Ammon's horn (tissue), 1 donor: ENCODE measurements around the gene AQP1.

Source experiments
- DNase-seq: peaks from one replicate; pipeline ENCODE4 v3.0.0-alpha.2; 2016; ENCODE audit warnings: low spot score

The AQP1 gene

DNA sequence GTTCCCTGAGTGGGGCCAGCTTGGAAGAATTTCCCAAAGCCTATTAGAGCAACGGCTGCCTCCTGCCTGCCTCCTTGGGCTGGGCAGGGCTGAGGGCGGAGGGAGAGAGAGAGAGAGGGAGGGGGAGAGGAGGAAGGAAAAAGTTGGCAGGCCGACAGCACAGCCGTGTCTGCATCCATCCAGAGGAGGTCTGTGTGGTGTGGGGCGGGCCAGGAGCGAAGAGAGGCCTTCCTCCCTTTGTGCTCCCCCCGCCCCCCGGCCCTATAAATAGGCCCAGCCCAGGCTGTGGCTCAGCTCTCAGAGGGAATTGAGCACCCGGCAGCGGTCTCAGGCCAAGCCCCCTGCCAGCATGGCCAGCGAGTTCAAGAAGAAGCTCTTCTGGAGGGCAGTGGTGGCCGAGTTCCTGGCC lies at the start of gene AQP1:
TSS of gene AQP1 (plus strand) at position 293 of the 409 bp plus-strand sequence. CDS start at position 350, 57 bp downstream.
- peak; percentile 82 for DNase-seq

DNA sequence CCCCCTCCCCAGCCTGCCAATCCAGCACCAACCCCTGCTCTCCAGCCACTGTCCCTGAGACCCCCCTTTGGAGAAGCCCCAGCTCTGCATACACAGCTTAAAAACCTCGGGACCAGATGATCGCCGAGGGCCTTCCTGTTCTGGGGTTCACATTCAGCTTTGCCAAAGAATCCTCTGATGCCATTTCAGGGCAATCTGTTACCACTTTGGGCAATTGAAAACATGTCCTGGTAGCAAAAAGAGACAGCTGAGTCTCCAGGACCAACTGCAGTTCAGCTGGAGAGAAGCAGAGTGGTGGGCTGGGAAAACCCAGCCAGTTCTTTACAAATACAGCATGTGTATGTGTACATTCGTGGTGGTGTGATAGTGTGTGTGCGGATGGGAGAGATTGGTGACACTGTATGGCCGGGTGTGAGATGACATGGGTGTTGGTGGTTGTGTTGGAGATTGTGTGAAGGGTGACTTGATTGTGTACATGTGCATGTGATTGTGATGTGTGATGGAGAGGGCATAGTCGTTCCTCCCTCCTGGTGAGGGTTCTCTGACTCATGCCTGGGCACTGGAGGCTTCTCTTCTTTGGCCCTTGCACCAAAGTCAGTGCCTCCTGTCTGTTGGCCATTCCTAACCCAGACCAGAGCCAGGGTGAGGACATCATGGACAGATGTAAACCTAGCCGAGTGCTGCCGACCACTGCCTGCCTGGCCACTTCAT lies 48.5 kb upstream of the AQP1 start:
- no peak for DNase-seq

DNA sequence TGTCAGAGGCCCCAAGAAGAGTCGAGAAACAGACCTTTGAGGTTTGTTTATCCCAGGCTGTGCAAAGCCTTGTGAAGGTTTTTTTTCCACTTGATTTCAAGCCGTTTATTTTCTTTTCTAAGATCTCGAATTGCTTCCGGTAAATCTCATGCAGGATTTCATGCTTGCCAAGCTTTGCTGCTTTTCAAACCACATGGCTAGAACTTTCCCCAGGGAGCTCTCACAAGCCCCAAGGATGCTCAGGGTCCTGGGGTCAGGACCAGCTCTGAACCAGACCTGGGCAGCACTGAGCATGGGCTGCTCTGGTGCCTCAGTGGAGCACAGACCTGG lies 48.0 kb upstream of the AQP1 start:
- no peak for DNase-seq

DNA sequence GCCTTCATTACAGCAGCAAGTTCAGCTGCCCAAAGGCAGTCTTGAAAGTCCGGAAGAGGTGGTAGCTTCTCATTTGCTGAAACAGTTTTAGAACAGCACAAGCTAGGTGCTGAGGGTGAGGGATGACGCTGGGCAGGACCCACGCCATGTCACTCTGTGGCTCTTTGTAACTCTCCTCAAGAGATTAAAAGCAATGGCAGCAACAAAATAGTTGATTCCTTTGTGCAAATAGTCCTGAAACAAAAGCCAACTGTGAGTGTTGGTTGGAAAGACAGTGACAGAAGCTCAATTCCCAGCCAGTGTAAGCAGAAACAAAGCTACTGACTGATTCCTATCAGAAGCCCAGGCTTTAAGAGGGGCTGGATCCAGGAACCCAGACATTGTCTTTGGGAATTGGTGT lies 47.6 kb upstream of the AQP1 start:
- DNase-seq, result peak; percentile 35

DNA sequence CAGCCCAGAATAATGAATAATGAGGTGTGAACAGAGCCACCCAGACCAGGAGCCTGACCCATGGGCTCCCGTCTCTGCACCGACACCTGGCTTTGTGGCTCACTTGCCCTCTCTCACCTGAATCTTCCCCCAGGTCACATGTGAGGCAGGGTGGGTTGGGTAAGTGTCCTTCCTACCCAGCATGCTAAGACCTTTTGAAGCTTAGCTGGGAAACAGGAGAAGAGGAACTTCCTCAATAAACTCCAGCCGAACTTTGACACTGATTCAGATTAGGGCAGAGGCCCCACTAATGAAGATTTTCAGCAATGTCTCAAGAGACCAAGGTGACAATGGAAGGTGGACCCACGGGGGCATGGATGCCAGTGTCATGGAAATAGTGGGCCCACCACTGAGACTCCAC lies 46.6 kb upstream of the AQP1 start:
- no peak for DNase-seq

DNA sequence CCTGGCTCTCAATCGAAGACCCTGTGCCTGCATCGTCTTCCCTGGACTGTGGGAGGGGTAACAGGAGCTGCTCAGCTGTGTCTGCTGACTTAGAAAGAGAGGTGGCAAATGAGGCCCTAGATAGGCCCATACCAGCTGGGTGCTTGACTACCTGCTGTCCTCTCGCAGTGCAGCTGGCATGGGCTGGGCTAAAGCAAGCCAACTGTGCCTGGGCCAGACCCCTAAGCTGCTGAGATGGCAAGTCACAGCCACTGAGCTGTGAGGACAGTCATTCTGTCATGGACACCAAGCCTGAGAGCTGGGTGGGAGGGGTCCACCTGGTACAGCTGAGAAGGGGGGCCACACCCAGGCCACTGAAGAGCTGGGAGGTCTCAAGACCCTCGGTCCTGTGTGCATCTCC lies 45.8 kb upstream of the AQP1 start:
- no peak for DNase-seq

DNA sequence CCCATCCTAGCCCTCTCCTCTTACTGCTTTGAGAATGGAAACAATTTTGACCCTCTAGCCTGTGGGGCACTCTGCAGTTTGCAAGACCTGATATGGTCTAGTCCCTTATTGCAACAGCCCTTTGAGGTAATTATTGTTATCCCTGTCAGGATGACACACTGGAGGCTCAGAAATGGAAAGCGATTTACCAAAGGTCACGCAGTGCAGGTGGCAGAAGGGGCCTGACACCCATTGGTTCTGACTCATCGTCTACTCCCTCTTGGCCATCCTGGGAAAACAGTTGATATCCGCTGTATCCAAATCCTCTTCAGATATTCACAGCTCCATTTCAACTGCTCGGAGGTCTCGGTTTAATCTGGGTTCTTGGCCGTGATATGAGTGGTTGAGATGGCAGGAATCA lies 44.7 kb upstream of the AQP1 start:
- no peak for DNase-seq

DNA sequence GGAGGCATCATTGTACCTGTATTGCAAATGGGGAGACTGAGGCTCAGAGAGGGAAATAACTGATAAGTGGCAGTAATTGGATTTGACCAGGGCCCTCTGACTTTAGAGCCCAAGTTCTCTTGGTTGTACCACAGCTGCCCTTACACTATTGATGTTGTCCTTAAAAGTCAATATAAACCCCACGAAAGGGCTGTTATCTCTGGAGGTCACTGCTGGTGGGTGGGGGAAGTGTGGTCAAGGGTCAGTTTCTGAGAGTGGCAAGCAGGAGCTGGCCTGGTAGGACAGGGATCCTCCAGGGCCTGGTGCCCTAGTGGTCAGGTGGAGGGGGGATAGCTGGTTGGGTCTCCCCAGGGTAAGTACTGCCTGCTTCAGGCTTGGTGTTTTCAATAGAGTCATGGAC lies 44.2 kb upstream of the AQP1 start:
- DNase-seq, result no peak

DNA sequence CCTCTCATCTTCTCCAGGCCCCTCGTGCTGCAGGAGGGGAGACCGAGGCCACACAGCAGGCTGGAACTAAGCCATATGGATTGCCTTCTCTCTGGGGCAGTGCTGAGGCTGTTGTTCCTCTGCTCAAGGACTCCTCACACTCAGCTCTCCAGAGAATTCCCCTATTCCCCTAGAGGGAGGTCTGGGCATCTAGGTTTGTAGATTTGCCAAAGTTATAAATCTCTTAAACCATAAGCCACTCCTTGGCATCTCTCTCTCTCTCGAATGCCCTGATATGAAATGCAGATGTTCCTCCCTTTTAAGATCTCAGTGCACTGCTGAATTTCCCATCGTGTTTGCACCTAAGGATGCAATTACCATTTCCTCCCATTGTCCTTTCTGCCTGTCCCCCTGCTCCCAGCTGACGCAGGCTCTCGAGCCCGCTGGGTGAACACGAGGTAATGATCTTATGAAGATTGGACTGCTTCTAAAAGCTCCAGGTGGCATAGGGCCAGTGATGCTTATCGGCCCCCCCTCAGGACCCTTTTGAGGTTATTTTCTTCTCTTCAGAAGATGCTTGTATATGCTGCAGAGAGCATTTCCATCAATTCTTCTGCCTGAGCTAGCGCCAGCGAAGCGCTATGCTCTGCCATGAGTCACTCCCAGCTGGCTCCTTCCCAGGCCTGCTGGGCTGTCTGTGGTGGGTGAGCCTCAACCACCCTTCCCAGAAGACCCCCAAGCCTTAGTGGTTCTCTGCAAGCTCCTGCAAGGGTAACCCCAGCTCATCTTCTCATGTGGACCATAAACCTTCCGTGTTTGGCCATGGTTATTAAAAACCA lies 41.6 kb upstream of the AQP1 start:
- peak; percentile 50 for DNase-seq

DNA sequence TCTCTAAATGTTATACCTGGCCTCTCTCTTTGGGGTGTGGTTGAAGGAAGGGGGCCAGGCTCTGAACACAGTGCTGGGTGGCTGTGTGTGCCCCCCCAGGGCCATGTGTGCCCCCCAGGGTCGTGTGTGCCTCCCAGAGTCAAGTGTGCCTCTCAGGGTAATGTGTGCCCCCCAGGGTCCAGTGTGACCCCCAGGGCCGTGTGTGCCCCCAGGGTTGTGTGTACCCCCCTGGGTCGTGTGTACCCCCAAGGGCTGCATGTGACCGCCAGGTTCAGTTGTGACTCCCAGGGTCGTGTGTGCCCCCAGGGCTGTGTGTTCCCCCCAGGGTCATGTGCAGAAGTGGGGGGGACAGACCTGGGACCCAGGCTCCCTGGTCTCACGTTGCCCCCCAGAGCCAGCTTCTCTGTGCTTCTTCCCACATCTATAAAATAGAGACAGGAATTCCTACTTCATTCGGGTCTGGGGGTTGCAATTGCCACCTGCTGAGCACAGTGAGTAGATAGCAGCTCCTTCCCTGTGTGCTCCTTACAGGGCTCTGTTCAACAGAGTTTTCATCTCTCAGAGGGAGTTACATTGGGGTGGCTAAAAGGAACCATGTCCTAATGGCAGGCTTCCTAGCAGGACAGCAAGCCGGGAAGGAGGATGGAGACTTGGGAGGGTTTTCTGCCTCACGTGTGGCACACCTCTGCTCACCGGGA lies 40.7 kb upstream of the AQP1 start:
- DNase-seq, result no peak

DNA sequence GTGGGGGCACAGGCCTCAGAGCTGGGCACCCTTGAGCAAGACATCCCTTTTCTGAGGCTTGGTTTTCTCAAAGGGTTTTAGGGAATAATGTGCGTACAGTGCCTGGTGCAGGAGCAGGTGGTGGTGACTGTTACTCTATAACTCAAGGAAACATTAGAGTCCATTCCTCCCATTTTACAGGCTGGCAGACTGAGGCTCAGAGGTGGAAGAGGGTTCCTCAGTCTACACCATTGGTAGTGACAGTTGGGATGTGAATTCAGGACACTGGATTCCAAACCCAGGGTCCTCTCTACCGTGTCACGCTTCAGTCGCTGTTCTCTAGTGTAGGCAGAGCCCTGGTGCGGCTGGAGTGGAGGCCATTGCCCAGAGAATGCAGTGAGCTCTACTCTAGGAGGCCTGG lies 40.0 kb upstream of the AQP1 start:
- no peak for DNase-seq

DNA sequence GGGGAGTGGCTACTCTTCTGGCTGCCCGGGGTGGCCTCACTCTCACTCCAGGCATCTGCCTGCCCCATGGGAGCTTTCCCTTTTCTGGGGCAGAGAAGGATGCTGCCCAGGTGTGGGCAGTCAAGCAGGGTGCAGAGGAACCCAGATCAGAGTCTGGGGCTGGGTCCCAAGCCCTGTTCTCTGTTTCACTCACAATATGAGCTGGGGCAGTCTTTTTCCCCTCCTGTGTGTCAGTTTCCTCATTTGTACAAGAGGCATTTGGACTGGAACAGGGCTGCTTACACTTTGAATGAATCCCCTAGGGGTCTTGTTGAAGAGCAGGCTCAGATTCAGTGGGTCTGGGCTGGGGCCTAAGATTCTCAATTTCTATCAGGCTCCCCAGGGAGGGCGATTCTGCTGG lies 38.4 kb upstream of the AQP1 start:
- DNase-seq, result no peak

DNA sequence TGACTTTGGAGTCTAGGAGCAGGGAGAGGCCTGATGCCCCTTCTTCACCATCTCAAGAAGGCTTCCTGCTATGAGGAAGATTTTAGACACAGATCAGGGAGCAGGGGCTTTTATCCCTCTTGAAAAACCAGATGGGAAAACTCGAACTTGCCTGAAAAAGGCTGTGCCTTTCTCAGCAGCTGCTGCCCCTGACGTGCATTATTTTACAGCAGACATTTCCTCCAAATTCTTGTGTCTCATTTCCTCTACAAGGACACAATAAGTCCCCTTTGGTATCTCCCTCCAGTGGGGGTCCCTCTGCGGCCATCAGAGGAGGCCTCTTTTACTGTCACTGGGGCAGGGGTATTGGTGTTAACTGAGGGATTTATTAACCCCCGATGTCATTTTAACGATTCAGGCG lies 38.0 kb upstream of the AQP1 start:
- no peak for DNase-seq

DNA sequence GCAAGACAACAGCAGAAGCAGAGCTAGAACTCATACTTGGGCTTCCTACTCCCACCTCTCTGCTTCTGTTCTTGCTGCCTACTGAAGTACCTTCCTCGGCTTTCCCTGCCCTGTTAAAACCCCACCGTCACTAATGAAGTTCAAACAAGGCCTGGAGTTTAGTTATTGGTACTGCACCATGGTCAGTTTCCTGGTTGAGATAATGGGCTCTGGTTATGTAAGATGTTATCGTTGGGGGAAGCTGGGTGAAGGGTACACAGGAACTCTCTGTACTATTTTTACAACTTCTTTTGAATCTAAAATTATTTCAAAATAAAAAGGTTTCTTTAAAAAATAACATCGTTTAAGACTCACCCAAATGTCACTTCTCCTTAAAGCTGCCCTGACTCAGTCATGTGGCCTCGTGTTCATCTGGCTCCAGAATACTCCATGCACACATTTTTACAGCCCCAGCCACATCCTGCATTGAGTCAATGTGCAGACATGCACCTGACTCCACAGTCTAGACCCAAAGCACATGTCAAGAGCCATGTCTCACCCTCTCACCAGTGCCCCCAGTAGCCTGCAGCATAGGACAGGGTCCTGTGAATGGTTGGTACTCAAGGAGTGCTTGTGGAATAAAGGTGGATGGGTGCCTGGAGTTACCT lies 36.9 kb upstream of the AQP1 start:
- DNase-seq, result no peak

DNA sequence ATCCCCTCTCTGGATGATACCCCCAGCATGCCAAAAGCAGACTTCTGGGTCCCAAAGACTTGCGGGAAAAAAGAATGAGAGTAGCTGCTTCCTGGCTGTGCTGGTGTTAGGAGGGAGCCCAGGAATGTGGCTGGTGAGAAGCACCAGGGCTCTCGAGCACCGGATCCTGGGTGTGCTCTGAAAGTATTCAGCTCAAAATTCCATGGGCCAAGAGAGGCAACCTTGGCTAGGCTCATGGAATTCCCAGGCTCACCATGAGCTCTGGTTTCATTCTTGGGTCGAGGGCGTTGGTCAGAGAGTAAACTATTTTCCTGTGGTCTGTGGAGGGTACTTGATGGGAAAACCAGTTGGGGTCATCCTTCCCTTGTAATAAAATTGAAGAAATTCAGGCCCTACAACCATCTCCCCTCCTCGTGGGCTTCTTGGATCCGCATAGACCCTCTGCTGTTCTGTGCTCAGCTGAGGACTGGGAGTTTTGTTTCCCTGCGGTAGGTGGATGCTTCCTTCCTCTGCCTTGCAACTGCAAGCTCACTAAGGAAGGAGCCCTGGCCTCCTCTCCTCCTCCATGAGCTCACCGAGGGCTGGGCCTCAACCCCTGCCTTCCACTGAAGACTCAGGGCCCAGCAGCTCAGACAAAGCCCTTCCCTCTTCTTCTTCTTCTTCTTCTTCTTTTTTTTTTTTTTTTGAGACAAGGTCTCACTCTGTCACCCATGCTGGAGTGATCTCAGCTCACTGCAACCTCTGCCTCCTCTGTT lies 34.5 kb upstream of the AQP1 start:
- DNase-seq, result no peak

DNA sequence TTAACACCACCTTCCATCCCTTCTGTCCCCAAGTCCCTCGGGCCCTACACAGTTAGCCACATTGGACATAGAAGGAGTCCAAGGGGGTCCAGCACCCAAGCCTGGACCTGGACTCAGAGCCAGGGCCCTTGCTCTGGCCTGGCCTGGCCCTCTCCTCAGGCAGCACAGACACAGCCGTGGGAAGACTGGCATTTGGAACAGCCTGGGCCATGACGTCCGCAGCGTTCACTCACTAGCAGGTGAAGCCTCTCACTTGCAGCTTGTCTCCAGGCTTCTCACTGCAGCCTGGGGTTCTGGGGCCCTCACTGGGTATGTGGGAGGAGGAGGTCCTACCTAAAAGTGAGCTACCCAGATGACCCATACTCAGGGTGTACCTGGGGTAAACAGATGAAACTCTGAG lies 33.7 kb upstream of the AQP1 start:
- no peak for DNase-seq

DNA sequence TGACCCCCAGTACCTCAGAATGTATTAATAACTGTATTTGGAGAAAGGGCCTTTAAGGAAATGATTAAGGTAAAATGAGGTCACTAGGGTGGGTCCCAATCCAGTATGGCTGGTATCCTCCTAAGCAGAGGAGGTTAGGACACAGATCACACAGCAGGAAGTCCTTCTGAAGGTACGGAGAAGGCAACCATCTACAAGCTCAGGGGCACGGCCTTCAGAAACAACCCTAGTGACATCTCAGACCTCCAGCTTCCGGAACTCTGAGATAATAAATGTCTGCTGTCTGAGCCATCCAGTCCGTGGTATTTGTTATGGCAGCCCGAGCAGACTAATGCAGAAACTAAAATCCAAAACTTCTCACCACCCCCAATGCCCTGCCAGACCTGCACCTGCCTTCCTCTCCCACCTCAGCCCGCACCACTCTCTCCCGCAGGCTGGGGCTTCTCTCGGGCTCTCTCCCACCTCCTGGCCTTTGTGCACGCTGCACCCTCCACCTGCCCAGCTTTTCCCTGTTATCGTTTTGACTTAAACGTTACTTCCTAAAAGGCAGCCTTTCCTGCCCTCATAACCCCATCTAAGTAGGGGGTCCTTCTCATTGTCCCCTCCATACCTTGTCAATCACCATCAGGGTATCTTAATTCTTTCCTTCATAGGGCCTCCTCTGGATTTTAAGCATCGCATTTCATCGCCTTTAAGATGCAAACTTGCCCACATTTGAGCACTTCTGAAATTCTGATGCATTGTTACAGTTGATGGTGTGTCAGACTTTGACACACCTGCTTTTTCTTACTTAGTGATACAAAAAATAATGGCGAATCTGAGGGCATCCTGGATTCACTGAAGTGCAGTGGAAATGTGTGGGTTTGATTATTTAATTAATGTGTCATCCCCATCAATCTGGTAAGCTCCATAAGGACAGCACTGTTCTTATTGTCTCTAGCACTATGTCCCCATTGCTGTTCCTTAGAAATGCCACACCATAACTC lies 32.2 kb upstream of the AQP1 start:
- DNase-seq, result no peak

DNA sequence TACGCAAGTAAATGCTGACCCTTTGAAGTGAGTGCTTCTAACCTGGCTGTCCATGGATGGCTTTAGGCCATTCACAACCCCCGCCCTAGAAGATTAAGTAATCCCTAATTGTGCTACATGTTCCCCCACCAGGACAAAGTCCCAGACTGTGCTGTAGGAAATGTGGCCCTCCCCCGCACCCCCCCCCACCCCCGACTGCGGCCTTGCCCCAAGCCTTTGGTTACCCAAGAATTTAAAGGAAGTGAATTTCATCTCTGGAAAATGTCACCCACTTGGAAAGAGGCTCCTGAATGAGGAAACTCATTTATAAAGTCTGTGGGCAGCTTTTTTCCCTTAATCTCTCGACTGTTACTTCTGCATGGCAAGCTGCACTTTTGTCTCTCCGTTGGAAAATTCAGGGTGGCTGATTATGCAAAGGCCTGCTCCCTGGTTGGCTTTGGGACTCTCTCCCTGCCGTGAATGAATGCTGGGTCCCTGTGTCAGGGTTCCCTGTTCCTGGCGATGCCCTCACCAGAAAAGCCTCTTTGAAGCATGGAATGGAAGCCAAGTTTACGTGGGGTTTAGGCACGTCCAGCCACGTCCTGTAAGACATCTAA lies 31.4 kb upstream of the AQP1 start:
- DNase-seq, result no peak

DNA sequence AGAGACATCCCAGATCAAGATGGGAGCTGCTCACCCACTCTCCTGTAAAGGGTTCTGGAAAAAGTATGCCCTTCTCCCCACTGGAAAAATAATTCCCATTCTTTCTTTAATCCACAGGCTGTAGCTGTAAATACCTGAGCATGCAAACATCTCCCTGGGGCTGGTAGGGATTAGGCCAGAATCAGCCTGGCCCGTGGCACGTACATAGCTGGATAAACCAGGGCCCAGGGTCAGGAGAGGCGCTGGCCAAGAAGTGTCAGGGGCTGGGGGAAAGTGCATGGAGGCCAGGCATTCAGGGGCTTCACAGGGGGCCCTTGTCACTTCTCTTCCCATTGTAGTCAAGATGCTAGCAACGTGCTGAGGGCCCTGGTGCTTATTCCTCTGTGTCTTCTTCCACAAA lies 30.7 kb upstream of the AQP1 start:
- DNase-seq, result no peak

DNA sequence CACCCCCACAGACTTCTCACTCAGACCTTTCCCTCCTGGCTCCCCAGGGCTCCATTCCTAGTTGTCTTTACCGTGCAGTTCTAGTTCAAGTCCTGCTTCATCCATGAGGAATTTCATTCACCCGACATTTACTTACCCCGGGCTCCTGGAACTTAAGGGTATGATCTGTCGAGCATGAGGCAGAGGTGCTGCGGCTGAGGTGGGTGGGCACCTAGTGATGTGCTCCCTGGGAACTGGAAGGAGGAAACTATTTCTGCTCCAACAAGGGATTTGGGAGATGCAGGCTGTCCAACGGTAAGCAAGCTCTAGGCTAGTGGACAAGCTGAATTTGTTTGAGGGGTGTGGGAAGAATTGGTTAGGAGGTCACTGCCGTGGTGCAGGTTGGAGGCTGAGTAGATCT lies 30.2 kb upstream of the AQP1 start:
- DNase-seq, result no peak
